C4-2B (cell line): ENCODE results near the gene GPA33.

Experiments used
- ZFX ChIP-seq: fragments of 450-650 bp; IDR thresholded peaks from 2 replicates; pipeline ENCODE4 v1.6.1; 2017
- TF ChIP-seq, protein P1 (sequence below): fragments of 450-650 bp; conservative IDR thresholded peaks from 2 replicates; pipeline ENCODE4 v1.5.1; 2017; ENCODE audit warnings: mild to moderate bottlenecking

GRCh38 chr1:167106119-167106461 is 15.9 kb upstream of the GPA33 start:
- TF ChIP-seq, protein P1, sequence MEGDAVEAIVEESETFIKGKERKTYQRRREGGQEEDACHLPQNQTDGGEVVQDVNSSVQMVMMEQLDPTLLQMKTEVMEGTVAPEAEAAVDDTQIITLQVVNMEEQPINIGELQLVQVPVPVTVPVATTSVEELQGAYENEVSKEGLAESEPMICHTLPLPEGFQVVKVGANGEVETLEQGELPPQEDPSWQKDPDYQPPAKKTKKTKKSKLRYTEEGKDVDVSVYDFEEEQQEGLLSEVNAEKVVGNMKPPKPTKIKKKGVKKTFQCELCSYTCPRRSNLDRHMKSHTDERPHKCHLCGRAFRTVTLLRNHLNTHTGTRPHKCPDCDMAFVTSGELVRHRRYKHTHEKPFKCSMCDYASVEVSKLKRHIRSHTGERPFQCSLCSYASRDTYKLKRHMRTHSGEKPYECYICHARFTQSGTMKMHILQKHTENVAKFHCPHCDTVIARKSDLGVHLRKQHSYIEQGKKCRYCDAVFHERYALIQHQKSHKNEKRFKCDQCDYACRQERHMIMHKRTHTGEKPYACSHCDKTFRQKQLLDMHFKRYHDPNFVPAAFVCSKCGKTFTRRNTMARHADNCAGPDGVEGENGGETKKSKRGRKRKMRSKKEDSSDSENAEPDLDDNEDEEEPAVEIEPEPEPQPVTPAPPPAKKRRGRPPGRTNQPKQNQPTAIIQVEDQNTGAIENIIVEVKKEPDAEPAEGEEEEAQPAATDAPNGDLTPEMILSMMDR: no peak; the same call in 1 of the 2 replicates
- TF ChIP-seq ZFX: no peak
